ENCODE results near the gene CEBPG. TPM values are rescaled to one million over a fixed set of nuclear protein-coding genes. Genes with fewer than 3 reads are reported as not detected.
A peak's percentile ranks its signal among the peaks of the same experiment; 100 is the strongest.

Gene CEBPG
- polyA plus RNA-seq, 6 donors from 2014 or later = 7.1 to 12.0 (median 9.9) TPM

- Mint-ChIP-seq H3K36me3 (no peaks in the 10 kb centered on the region), H3K27ac (peak overlapping the region in 2 of 6 donors; percentile 76 to 88), H3K4me1 (peaks cover 7 to 14% (median 8%) of the 10 kb centered on the region in 3 donors), H3K27me3 (no peaks in the 10 kb centered on the region), H3K4me3 (no peak overlapping the region), H3K9me3 (no peaks in the 10 kb centered on the region)
- ATAC-seq (ENCODE audit: low read depth in 2 of 2) (no peak), DNase-seq (no peak)
These were observed 39.3 kb downstream of the CEBPG start for GRCh38 chr19:33412601-33413425.

GRCh38 chr19:33413426-33413725 is 39.9 kb downstream of the CEBPG start:
- ATAC-seq (ENCODE audit: low read depth in 2 of 2) = no peak
- Mint-ChIP-seq H3K9me3 (no peaks in the 10 kb centered on the region), H3K27ac (no peak overlapping the region), H3K36me3 (no peaks in the 10 kb centered on the region), H3K4me1 (peaks cover 7 to 14% (median 8%) of the 10 kb centered on the region in 3 donors), H3K4me3 (no peak overlapping the region), H3K27me3 (no peaks in the 10 kb centered on the region)
- DNase-seq = no peak

- Mint-ChIP-seq H3K36me3 (no peaks in the 10 kb centered on the region), H3K4me1 (peaks cover 7 to 14% (median 8%) of the 10 kb centered on the region in 3 donors), H3K9me3 (no peaks in the 10 kb centered on the region), H3K27me3 (no peaks in the 10 kb centered on the region), H3K4me3 (no peak overlapping the region), H3K27ac (no peak overlapping the region)
- DNase-seq (no peak), ATAC-seq (ENCODE audit: low read depth in 2 of 2) (no peak)
These were observed 40.6 kb downstream of the CEBPG start for GRCh38 chr19:33413868-33414666.

GRCh38 chr19:33414667-33415605 is 41.4 kb downstream of the CEBPG start:
- ATAC-seq (ENCODE audit: low read depth in 2 of 2) (no peak), DNase-seq (no peak)
- Mint-ChIP-seq H3K4me1 (peaks cover 7 to 14% (median 8%) of the 10 kb centered on the region in 3 donors), H3K4me3 (peak overlapping the region in 1 of 8 donors; percentile 15), H3K27me3 (no peaks in the 10 kb centered on the region), H3K36me3 (no peaks in the 10 kb centered on the region), H3K27ac (peak overlapping the region in 1 of 6 donors; percentile 72), H3K9me3 (no peaks in the 10 kb centered on the region)

- ATAC-seq (ENCODE audit: low read depth in 2 of 2) = peak; percentile 64 to 67
- no peaks in the 10 kb centered on the region for H3K36me3 Mint-ChIP-seq
- H3K27me3 Mint-ChIP-seq = no peaks in the 10 kb centered on the region
- peaks cover 7 to 14% (median 8%) of the 10 kb centered on the region in 3 donors for H3K4me1 Mint-ChIP-seq
- DNase-seq = peak; percentile 35
- peak overlapping the region in 7 of 8 donors; percentile 21 to 81 (median 68) for H3K4me3 Mint-ChIP-seq
- no peaks in the 10 kb centered on the region for H3K9me3 Mint-ChIP-seq
- peak overlapping the region in 1 of 6 donors; percentile 76 for H3K27ac Mint-ChIP-seq
These were observed 43.1 kb downstream of the CEBPG start for GRCh38 chr19:33416307-33417215.

- no peaks in the 10 kb centered on the region for H3K9me3 Mint-ChIP-seq
- DNase-seq (no peak), ATAC-seq (ENCODE audit: low read depth in 2 of 2) (no peak)
- no peak overlapping the region for H3K27ac Mint-ChIP-seq
- H3K4me1 Mint-ChIP-seq = peaks cover 7 to 10% (median 8%) of the 10 kb centered on the region in 3 donors
- no peaks in the 10 kb centered on the region for H3K36me3 Mint-ChIP-seq
- no peak overlapping the region for H3K4me3 Mint-ChIP-seq
- H3K27me3 Mint-ChIP-seq = no peaks in the 10 kb centered on the region
These were observed 44.2 kb downstream of the CEBPG start for GRCh38 chr19:33417751-33418150.

GRCh38 chr19:33418461-33418860 is 45.0 kb downstream of the CEBPG start:
- Mint-ChIP-seq H3K36me3 (no peaks in the 10 kb centered on the region), H3K4me1 (peaks cover 7 to 8% (median 8%) of the 10 kb centered on the region in 3 donors), H3K27ac (peak overlapping the region in 1 of 6 donors; percentile 11), H3K4me3 (no peak overlapping the region), H3K27me3 (no peaks in the 10 kb centered on the region), H3K9me3 (no peaks in the 10 kb centered on the region)
- DNase-seq (no peak), ATAC-seq (ENCODE audit: low read depth in 2 of 2) (no peak)

- Mint-ChIP-seq H3K36me3 (no peaks in the 10 kb centered on the region), H3K27me3 (no peaks in the 10 kb centered on the region), H3K9me3 (no peaks in the 10 kb centered on the region), H3K27ac (no peak overlapping the region), H3K4me3 (no peak overlapping the region), H3K4me1 (peaks cover 7 to 8% (median 8%) of the 10 kb centered on the region in 3 donors)
- ATAC-seq (ENCODE audit: low read depth in 2 of 2) (no peak), DNase-seq (no peak)
These were observed 45.6 kb downstream of the CEBPG start for GRCh38 chr19:33418871-33419787.

GRCh38 chr19:33419788-33420130 is 46.2 kb downstream of the CEBPG start:
- ATAC-seq (ENCODE audit: low read depth in 2 of 2) = no peak
- H3K9me3 Mint-ChIP-seq = no peaks in the 10 kb centered on the region
- H3K4me1 Mint-ChIP-seq = peaks cover 7 to 8% (median 8%) of the 10 kb centered on the region in 3 donors
- no peak for DNase-seq
- no peak overlapping the region for H3K4me3 Mint-ChIP-seq
- no peaks in the 10 kb centered on the region for H3K27me3 Mint-ChIP-seq
- no peak overlapping the region for H3K27ac Mint-ChIP-seq
- no peaks in the 10 kb centered on the region for H3K36me3 Mint-ChIP-seq

GRCh38 chr19:33420821-33421220 is 47.3 kb downstream of the CEBPG start:
- DNase-seq (no peak), ATAC-seq (ENCODE audit: low read depth in 2 of 2) (no peak)
- Mint-ChIP-seq H3K36me3 (no peaks in the 10 kb centered on the region), H3K4me1 (peaks cover 7 to 8% (median 8%) of the 10 kb centered on the region in 3 donors), H3K27ac (peak overlapping the region in 1 of 6 donors; percentile 16), H3K4me3 (no peak overlapping the region), H3K27me3 (no peaks in the 10 kb centered on the region), H3K9me3 (no peaks in the 10 kb centered on the region)

- Mint-ChIP-seq H3K4me1 (peaks cover 5 to 7% (median 5%) of the 10 kb centered on the region in 3 donors), H3K27ac (no peak overlapping the region), H3K27me3 (no peaks in the 10 kb centered on the region), H3K4me3 (no peak overlapping the region), H3K36me3 (no peaks in the 10 kb centered on the region), H3K9me3 (no peaks in the 10 kb centered on the region)
- DNase-seq (no peak), ATAC-seq (ENCODE audit: low read depth in 2 of 2) (no peak)
These were observed 47.9 kb downstream of the CEBPG start for GRCh38 chr19:33421368-33421767.

Data from naive B cell (primary cell).